ENCODE results near the gene SOHLH1.

SOHLH1 gene

GRCh38 chr9:135650408-135650807 is 48.9 kb downstream of the SOHLH1 start:
- POLR2A ChIA-PET: no interaction called here
- no peak for DNase-seq (ENCODE audit: extremely low spot score)
- TF ChIP-seq FOXK2 (IDR thresholded peaks at IDR 0.05) (no peak), CTBP1 (IDR thresholded peaks at IDR 0.05; ENCODE audit: borderline replicate concordance) (no peak), SP1 (IDR thresholded peaks at IDR 0.05) (no peak), ELF4 (IDR thresholded peaks at IDR 0.05) (no peak), FOXM1 (IDR thresholded peaks at IDR 0.05; ENCODE audit: borderline replicate concordance) (no peak), PKNOX1 (IDR thresholded peaks at IDR 0.05) (no peak), L3MBTL2 (conservative IDR thresholded peaks at IDR 0.05) (no peak), ZNF384 (IDR thresholded peaks at IDR 0.05) (no peak), NFRKB (IDR thresholded peaks at IDR 0.05) (no peak), FOXA1 (IDR thresholded peaks at IDR 0.05) (no peak), HDGF (IDR thresholded peaks at IDR 0.05; ENCODE audit: borderline replicate concordance) (no peak), ARNT (IDR thresholded peaks at IDR 0.05) (no peak), BHLHE40 (IDR thresholded peaks at IDR 0.05; ENCODE audit: borderline replicate concordance) (no peak), LEF1 (IDR thresholded peaks at IDR 0.05; ENCODE audit: borderline replicate concordance) (no peak), TARDBP (IDR thresholded peaks at IDR 0.05) (no peak), SUZ12 (IDR thresholded peaks at IDR 0.05) (no peak)
- CTCF ChIA-PET: interaction anchor here (0.6 kb wide), 1 partner anchor 325 kb away, joined by 4 read pairs; no protein-coding TSS in a partner anchor

- no peak for DNase-seq (ENCODE audit: extremely low spot score)
- ChIA-PET POLR2A (no interaction called here), CTCF (no interaction called here)
- TF ChIP-seq BHLHE40 (IDR thresholded peaks at IDR 0.05; ENCODE audit: borderline replicate concordance): no peak
- TF ChIP-seq LEF1 (IDR thresholded peaks at IDR 0.05; ENCODE audit: borderline replicate concordance): no peak
- no peak for TF ChIP-seq SP1 (IDR thresholded peaks at IDR 0.05)
- TF ChIP-seq FOXK2 (IDR thresholded peaks at IDR 0.05): no peak
- no peak for TF ChIP-seq PKNOX1 (IDR thresholded peaks at IDR 0.05)
- no peak for TF ChIP-seq HDGF (IDR thresholded peaks at IDR 0.05; ENCODE audit: borderline replicate concordance)
- TF ChIP-seq TARDBP (IDR thresholded peaks at IDR 0.05): no peak
- no peak for TF ChIP-seq NFRKB (IDR thresholded peaks at IDR 0.05)
- no peak for TF ChIP-seq ELF4 (IDR thresholded peaks at IDR 0.05)
- no peak for TF ChIP-seq CTBP1 (IDR thresholded peaks at IDR 0.05; ENCODE audit: borderline replicate concordance)
- TF ChIP-seq SUZ12 (IDR thresholded peaks at IDR 0.05): no peak
- TF ChIP-seq ARNT (IDR thresholded peaks at IDR 0.05): no peak
- TF ChIP-seq FOXM1 (IDR thresholded peaks at IDR 0.05; ENCODE audit: borderline replicate concordance): no peak
Measured at GRCh38 chr9:135649508-135649907, 49.8 kb downstream of the SOHLH1 start.

- CTCF ChIA-PET: no interaction called here
- POLR2A ChIA-PET: no interaction called here
- TF ChIP-seq L3MBTL2 (conservative IDR thresholded peaks at IDR 0.05): no peak
- no peak for TF ChIP-seq TARDBP (IDR thresholded peaks at IDR 0.05)
- DNase-seq (ENCODE audit: extremely low spot score): no peak
Measured at GRCh38 chr9:135648494-135649410, 50.5 kb downstream of the SOHLH1 start.

GRCh38 chr9:135647884-135648283 is 51.4 kb downstream of the SOHLH1 start:
- TF ChIP-seq LEF1 (IDR thresholded peaks at IDR 0.05; ENCODE audit: borderline replicate concordance): no peak
- TF ChIP-seq NFRKB (IDR thresholded peaks at IDR 0.05): no peak
- no peak for TF ChIP-seq SUZ12 (IDR thresholded peaks at IDR 0.05)
- no peak for TF ChIP-seq TARDBP (IDR thresholded peaks at IDR 0.05)
- TF ChIP-seq FOXA1 (IDR thresholded peaks at IDR 0.05): no peak
- TF ChIP-seq ELF4 (IDR thresholded peaks at IDR 0.05): no peak
- no peak for TF ChIP-seq SP1 (IDR thresholded peaks at IDR 0.05)
- no peak for TF ChIP-seq HDGF (IDR thresholded peaks at IDR 0.05; ENCODE audit: borderline replicate concordance)
- ChIA-PET CTCF (no interaction called here), POLR2A (no interaction called here)
- DNase-seq (ENCODE audit: extremely low spot score): no peak

- POLR2A ChIA-PET: no interaction called here
- TF ChIP-seq L3MBTL2 (conservative IDR thresholded peaks at IDR 0.05) (no peak), SP1 (IDR thresholded peaks at IDR 0.05) (no peak), BHLHE40 (IDR thresholded peaks at IDR 0.05; ENCODE audit: borderline replicate concordance) (no peak), HDGF (IDR thresholded peaks at IDR 0.05; ENCODE audit: borderline replicate concordance) (no peak), SUZ12 (IDR thresholded peaks at IDR 0.05) (no peak), FOXM1 (IDR thresholded peaks at IDR 0.05; ENCODE audit: borderline replicate concordance) (no peak), CTBP1 (IDR thresholded peaks at IDR 0.05; ENCODE audit: borderline replicate concordance) (no peak), PKNOX1 (IDR thresholded peaks at IDR 0.05) (no peak), FOXA1 (IDR thresholded peaks at IDR 0.05) (no peak), ELF4 (IDR thresholded peaks at IDR 0.05) (no peak), ZNF384 (IDR thresholded peaks at IDR 0.05) (no peak)
- no peak for DNase-seq (ENCODE audit: extremely low spot score)
- CTCF ChIA-PET: no interaction called here
Measured at GRCh38 chr9:135644631-135645218, 54.6 kb downstream of the SOHLH1 start.

Measured in HEK293T (cell line).